IMR-90 (cell line): ENCODE results near the gene B3GNT9.

Experiments
- BHLHE40 ChIP-seq: fragments of 150-350 bp; IDR thresholded peaks from 2 replicates; pipeline ENCODE4 v1.6.1; 2016; ENCODE audit warnings: mild to moderate bottlenecking, low read depth, low read length
- CEBPB ChIP-seq: IDR thresholded peaks from 2 replicates; pipeline ENCODE4 v1.6.1; 2012; ENCODE audit warnings: low read depth, low read length, improper control_type of control experiment
- CTCF ChIP-seq: conservative IDR thresholded peaks from 2 replicates; pipeline ENCODE4 v1.5.1; 2012; ENCODE audit warnings: mild to moderate bottlenecking, low read depth, low read length, improper control_type of control experiment
- FOS ChIP-seq: fragments of 150-350 bp; IDR thresholded peaks from 2 replicates; pipeline ENCODE4 v1.6.1; 2016; ENCODE audit warnings: low read depth, low read length
- MAZ ChIP-seq: IDR thresholded peaks from 2 replicates; pipeline ENCODE4 v1.6.1; 2012; ENCODE audit warnings: low read depth, mild to moderate bottlenecking, low read length, improper control_type of control experiment, moderate library complexity, borderline replicate concordance
- POLR2A ChIP-seq: IDR thresholded peaks from 2 replicates; pipeline ENCODE4 v1.6.1; 2012; ENCODE audit warnings: mild to moderate bottlenecking, low read depth, low read length
- RFX5 ChIP-seq: IDR thresholded peaks from 2 replicates; pipeline ENCODE4 v1.8.0; 2012; ENCODE audit warnings: low read depth, mild to moderate bottlenecking, low read length, moderate library complexity
- USF2 ChIP-seq: fragments of 150-350 bp; IDR thresholded peaks from 2 replicates; pipeline ENCODE4 v1.6.1; 2017; ENCODE audit warnings: mild to moderate bottlenecking, antibody characterized with exemption, low read length, low read depth

- TF ChIP-seq CTCF (no peak), POLR2A (no peak), RFX5 (no peak), BHLHE40 (no peak), FOS (no peak), USF2 (no peak), CEBPB (no peak), MAZ (no peak)
These were observed 42.3 kb downstream of the B3GNT9 start for GRCh38 chr16:67108489-67108888.
